CD14-positive monocyte (primary cell): ENCODE results near the gene LZTS2. TPM values are rescaled to one million over a fixed set of nuclear protein-coding genes. Genes with fewer than 3 reads are reported as not detected.

ENCODE experiments used
- DNase-seq, 3 donors: peaks; one replicate each; pipeline ENCODE4 v3.0.0-alpha.2; 2011 to 2022
- H2AFZ ChIP-seq: 2 replicates; pipeline ENCODE4 v1.6.0; 2012; ENCODE audit warnings: mild to moderate bottlenecking, low read depth, low read length, inconsistent platforms; ENCODE audit not compliant: insufficient read depth, poor library complexity, severe bottlenecking
- H3K27ac ChIP-seq, 2 donors: 1 replicate in 1 of 2; 2 replicates in 1 of 2; pipeline ENCODE4 v1.5.1; 2012 to 2013; ENCODE audit warnings: low read length in 2 of 2, control low read depth in 1 of 2, inconsistent platforms in 1 of 2, low read depth in 1 of 2, mild to moderate bottlenecking in 1 of 2
- H3K27me3 ChIP-seq, 2 donors: one replicate each; pipeline versions ENCODE4 v1.6.0 to v1.6.1; 2011 to 2013; ENCODE audit warnings: low read length in 2 of 2; ENCODE audit not compliant: control insufficient read depth in 2 of 2, insufficient read depth in 2 of 2
- H3K36me3 ChIP-seq, 2 donors: replicated peaks in 1 of 2; 1 replicate in 1 of 2; 2 replicates in 1 of 2; pipeline versions ENCODE4 v1.5.1 to v1.6.1; 2012 to 2013; ENCODE audit warnings: low read length in 2 of 2, control low read depth in 1 of 2, inconsistent platforms in 1 of 2, mild to moderate bottlenecking in 1 of 2; ENCODE audit not compliant: insufficient read depth in 2 of 2, control insufficient read depth in 1 of 2
- H3K4me1 ChIP-seq, 2 donors: 1 replicate in 1 of 2; 2 replicates in 1 of 2; pipeline versions ENCODE4 v1.5.1 to v1.6.1; 2012 to 2013; ENCODE audit warnings: low read length in 2 of 2, control low read depth in 1 of 2, inconsistent platforms in 1 of 2, mild to moderate bottlenecking in 1 of 2, moderate library complexity in 1 of 2; ENCODE audit not compliant: insufficient read depth in 2 of 2, control insufficient read depth in 1 of 2
- H3K4me2 ChIP-seq: replicated peaks from 2 replicates; pipeline ENCODE3; 2012; ENCODE audit warnings: low read length, moderate library complexity, mild to moderate bottlenecking; ENCODE audit not compliant: poor library complexity, severe bottlenecking; ENCODE audit errors: extremely low read depth
- H3K4me3 ChIP-seq, 3 experiments: fragments of 200-600 bp in 1 of 3; sonication (generic) in 1 of 3; replicated peaks in 1 of 3; 1 replicate in 2 of 3; 2 replicates in 1 of 3; pipeline ENCODE4 v1.5.1; 2011 to 2013; ENCODE audit warnings: low read length in 3 of 3, mild to moderate bottlenecking in 3 of 3, control low read depth in 2 of 3, low read depth in 2 of 3, inconsistent platforms in 1 of 3, moderate library complexity in 1 of 3
- H3K79me2 ChIP-seq: 2 replicates; pipeline ENCODE4 v1.6.0; 2012; ENCODE audit warnings: mild to moderate bottlenecking, control low read depth, inconsistent platforms, low read length, moderate library complexity; ENCODE audit not compliant: insufficient read depth
- H3K9ac ChIP-seq: 2 replicates; pipeline ENCODE4 v1.6.0; 2017; ENCODE audit warnings: low read length, mild to moderate bottlenecking; ENCODE audit not compliant: insufficient read depth, poor library complexity, severe bottlenecking
- H3K9me3 ChIP-seq, 2 donors: replicated peaks in 1 of 2; 1 replicate in 1 of 2; 2 replicates in 1 of 2; pipeline versions ENCODE4 v1.5.1 to v1.6.1; 2012 to 2013; ENCODE audit warnings: low read length in 2 of 2, control low read depth in 1 of 2; ENCODE audit not compliant: control insufficient read depth in 1 of 2, insufficient read depth in 1 of 2
- H4K20me1 ChIP-seq: 2 replicates; pipeline ENCODE4 v1.6.0; 2012; ENCODE audit warnings: mild to moderate bottlenecking, low read length, control low read depth, moderate library complexity; ENCODE audit not compliant: insufficient read depth
- H3K27ac Mint-ChIP-seq, 7 donors: one replicate each; pipeline ENCODE4 v1.8.0; 2020; ENCODE audit warnings: mild to moderate bottlenecking in 7 of 7, mixed read lengths in 7 of 7, moderate library complexity in 6 of 7, inconsistent platforms in 2 of 7
- H3K27me3 Mint-ChIP-seq, 3 donors: one replicate each; pipeline ENCODE4 v1.8.0; 2021 to 2022; ENCODE audit warnings: low read depth in 3 of 3, mild to moderate bottlenecking in 3 of 3, mixed read lengths in 3 of 3, moderate library complexity in 3 of 3, inconsistent platforms in 1 of 3
- H3K36me3 Mint-ChIP-seq, 2 donors: one replicate each; pipeline ENCODE4 v1.8.0; 2020; ENCODE audit warnings: mixed read lengths in 2 of 2, inconsistent platforms in 1 of 2, mild to moderate bottlenecking in 1 of 2
- H3K4me1 Mint-ChIP-seq: one replicate; pipeline ENCODE4 v1.8.0; 2020; ENCODE audit warnings: mild to moderate bottlenecking, mixed read lengths
- H3K4me3 Mint-ChIP-seq, 2 donors: one replicate each; pipeline ENCODE4 v1.8.0; 2020; ENCODE audit warnings: mild to moderate bottlenecking in 2 of 2, mixed read lengths in 2 of 2, moderate library complexity in 1 of 2
- H3K9me3 Mint-ChIP-seq, 7 donors: one replicate each; pipeline ENCODE4 v1.8.0; 2020 to 2022; ENCODE audit warnings: mixed read lengths in 7 of 7, mild to moderate bottlenecking in 6 of 7, moderate library complexity in 6 of 7, inconsistent platforms in 2 of 7
- WGBS: methylation state at CpG from one replicate; pipeline ENCODE4 v1.1.5; 2013; ENCODE audit warnings: missing lambda C conversion rate; ENCODE audit not compliant: insufficient coverage; 5-methylcytosine and 5-hydroxymethylcytosine counted together
- intact Hi-C, 2 donors: fragments of 100-400 bp; cut with micrococcal nuclease; formaldehyde crosslinking; loops; one replicate each; pipeline versions ENCODE4 v1.15.0 to v1.15.1; 2023
- polyA plus RNA-seq, 3 donors: library from polyadenylated mRNA; depleted of rRNA in 1 of 3; unstranded in 2 of 3; stranded (reverse) in 1 of 3; fragments of 300-500 nt in 2 of 3; fragments of >200 nt in 1 of 3; fragmentation: Illumina TruSeq in 2 of 3; gene quantifications; 1 replicate in 2 of 3; 2 replicates in 1 of 3; pipeline ENCODE4 v1.2.3, GENCODE V29; 2012 to 2021
- TF ChIP-seq, protein P1 (sequence below): fragments of 200-600 bp; IDR thresholded peaks from one replicate; pipeline ENCODE4 v1.8.0; 2022; ENCODE audit warnings: antibody characterized with exemption, mild to moderate bottlenecking

LZTS2 gene
- polyA plus RNA-seq, 3 donors: 2.8 to 9.2 (median 3.3) TPM

DNA sequence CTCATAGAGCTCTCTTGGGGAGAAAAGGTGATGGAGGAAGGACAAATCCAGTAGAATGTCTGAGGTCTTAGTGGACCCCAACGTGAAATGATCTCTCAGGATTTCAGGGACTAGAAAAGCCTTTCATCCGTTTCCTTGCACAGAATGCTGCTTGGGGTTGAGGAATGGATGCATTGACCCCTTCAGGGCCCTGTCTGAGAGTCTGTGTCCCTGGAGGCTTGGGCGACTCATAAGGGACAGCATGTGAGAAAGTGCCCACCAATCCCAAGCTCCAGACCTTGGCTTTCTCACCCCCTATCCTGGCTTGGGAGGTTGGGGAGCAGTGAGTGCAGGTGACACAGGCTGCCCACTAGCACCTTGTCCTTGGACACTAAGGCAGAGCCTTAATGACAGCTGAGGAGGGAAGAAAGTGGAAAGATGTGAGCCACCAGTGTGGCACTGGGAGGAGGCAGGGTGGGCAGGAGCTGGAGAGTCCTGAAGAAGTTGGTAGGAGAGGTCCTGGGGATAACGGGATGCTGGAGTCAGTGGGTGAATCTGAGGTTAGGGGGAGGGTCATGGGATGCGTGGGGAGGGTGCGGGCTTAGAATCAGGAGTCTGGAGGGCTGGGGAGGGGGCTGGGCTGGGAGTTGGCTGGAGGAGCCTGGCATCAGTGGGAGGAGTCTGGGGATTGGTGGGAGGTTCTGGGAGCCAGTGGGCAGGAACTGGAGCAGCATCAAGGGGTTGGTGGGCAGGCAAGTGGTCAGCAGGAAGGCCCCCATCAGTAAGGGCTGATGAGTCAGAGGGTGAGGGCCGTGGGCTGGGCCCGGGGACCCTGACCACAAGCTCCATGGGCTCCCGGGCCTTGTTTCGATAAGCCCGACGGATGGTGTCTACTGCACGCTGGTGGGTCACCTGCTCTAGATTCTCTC lies 8.6 kb downstream of the LZTS2 start:
- Histone ChIP-seq H3K27ac (no peak overlapping the region), H3K4me2 (no peak overlapping the region), H3K79me2 (no peaks in the 10 kb centered on the region), H4K20me1 (no peaks in the 10 kb centered on the region), H3K4me3 (no peak overlapping the region), H3K9me3 (no peaks in the 10 kb centered on the region), H3K27me3 (no peaks in the 10 kb centered on the region), H2AFZ (no peak overlapping the region), H3K4me1 (peaks cover 3 to 7% of the 10 kb centered on the region in 2 donors), H3K36me3 (peaks cover 3 to 12% of the 10 kb centered on the region in 2 donors), H3K9ac (no peak overlapping the region)
- DNase-seq: no peak
- Mint-ChIP-seq H3K9me3 (peaks cover 0 to under 1% (median 0%) of the 10 kb centered on the region in 7 donors), H3K4me3 (no peak overlapping the region), H3K4me1 (peaks cover 8% of the 10 kb centered on the region), H3K36me3 (peaks cover 8 to 20% of the 10 kb centered on the region in 2 donors), H3K27me3 (peaks cover 0 to 7% (median 7%) of the 10 kb centered on the region in 3 donors), H3K27ac (no peak overlapping the region)
- 87% methylated on average over 4 of the region's 13 CpGs for WGBS
- TF ChIP-seq, protein P1, sequence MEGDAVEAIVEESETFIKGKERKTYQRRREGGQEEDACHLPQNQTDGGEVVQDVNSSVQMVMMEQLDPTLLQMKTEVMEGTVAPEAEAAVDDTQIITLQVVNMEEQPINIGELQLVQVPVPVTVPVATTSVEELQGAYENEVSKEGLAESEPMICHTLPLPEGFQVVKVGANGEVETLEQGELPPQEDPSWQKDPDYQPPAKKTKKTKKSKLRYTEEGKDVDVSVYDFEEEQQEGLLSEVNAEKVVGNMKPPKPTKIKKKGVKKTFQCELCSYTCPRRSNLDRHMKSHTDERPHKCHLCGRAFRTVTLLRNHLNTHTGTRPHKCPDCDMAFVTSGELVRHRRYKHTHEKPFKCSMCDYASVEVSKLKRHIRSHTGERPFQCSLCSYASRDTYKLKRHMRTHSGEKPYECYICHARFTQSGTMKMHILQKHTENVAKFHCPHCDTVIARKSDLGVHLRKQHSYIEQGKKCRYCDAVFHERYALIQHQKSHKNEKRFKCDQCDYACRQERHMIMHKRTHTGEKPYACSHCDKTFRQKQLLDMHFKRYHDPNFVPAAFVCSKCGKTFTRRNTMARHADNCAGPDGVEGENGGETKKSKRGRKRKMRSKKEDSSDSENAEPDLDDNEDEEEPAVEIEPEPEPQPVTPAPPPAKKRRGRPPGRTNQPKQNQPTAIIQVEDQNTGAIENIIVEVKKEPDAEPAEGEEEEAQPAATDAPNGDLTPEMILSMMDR: no peak
- intact Hi-C loops: no loop called here

DNA sequence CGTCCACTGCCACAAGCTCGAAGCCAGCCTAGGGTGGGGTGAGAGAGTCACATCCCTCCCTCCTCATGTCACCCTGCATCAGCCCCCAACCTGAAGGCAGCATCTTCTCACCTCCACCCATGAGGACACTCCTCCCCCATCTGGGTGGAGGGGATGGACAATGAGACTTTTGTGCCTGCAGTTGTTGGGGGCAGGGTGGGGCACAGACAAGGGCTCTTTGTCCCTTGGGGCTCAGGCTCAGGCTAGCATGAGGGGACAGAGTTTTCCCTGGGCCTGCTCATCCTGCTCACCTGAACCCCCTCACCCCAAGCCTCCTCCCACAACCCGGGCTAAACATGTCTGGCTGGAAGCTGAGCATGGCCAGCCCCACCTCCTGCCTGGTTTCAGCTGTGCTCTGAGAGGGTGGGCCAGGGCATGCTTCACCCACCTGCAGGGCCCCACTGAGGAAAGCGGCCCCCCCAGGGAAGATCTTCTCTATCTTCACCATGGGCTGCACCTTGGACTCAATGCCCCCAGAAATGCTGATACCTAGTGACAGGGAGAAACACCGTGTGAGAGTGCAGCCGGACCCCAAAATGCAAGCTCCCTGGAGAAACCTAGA lies 9.3 kb downstream of the LZTS2 start:
- TF ChIP-seq, protein P1: no peak
- peaks cover 5 to 8% of the 10 kb centered on the region in 2 donors for H3K4me1 ChIP-seq
- intact Hi-C loops: no loop called here
- Mint-ChIP-seq H3K9me3 (peaks cover 0 to 3% (median 0%) of the 10 kb centered on the region in 7 donors), H3K4me3 (no peak overlapping the region), H3K27ac (peak overlapping the region in 2 of 7 donors; percentile 23 to 40), H3K4me1 (peaks cover 12% of the 10 kb centered on the region), H3K27me3 (peaks cover 3 to 9% (median 7%) of the 10 kb centered on the region in 3 donors), H3K36me3 (peaks cover 5 to 20% of the 10 kb centered on the region in 2 donors)
- H3K4me3 ChIP-seq: no peak overlapping the region
- no peak overlapping the region for H3K9ac ChIP-seq
- no peak overlapping the region for H3K4me2 ChIP-seq
- no peak overlapping the region for H3K27ac ChIP-seq
- H2AFZ ChIP-seq: no peak overlapping the region
- DNase-seq: no peak
- H4K20me1 ChIP-seq: no peaks in the 10 kb centered on the region
- 67% methylated on average over 3 of the region's 6 CpGs for WGBS
- no peaks in the 10 kb centered on the region for H3K79me2 ChIP-seq
- H3K9me3 ChIP-seq: no peaks in the 10 kb centered on the region
- peaks cover 3 to 12% of the 10 kb centered on the region in 2 donors for H3K36me3 ChIP-seq
- H3K27me3 ChIP-seq: no peaks in the 10 kb centered on the region
